Measurements from ENCODE around the gene GLMN.
"Not testable (repeated sequence)": the region's sequence is repeated elsewhere in the genome, so short reads cannot be mapped to it uniquely, and the experiment has no call there.

The GLMN gene

GRCh38 chr1:92291372-92291999, 7.3 kb downstream of the GLMN start:
- DNase-seq = peak in 1 of 2 donors; percentile 71

- DNase-seq = not testable (repeated sequence)
Measured at GRCh38 chr1:92281411-92281810, 17.4 kb downstream of the GLMN start.

- not testable (repeated sequence) for DNase-seq
Measured at GRCh38 chr1:92279781-92280180, 19.0 kb downstream of the GLMN start.

- DNase-seq = no peak
Measured at GRCh38 chr1:92277105-92277723, 21.6 kb downstream of the GLMN start.

- no peak for DNase-seq
Measured at GRCh38 chr1:92276082-92276481, 22.7 kb downstream of the GLMN start.

GRCh38 chr1:92274939-92275338, 23.8 kb downstream of the GLMN start:
- no peak for DNase-seq

- peak in 1 of 2 donors; percentile 32 for DNase-seq
Measured at GRCh38 chr1:92273039-92273438, 25.7 kb downstream of the GLMN start.

- DNase-seq = no peak
Measured at GRCh38 chr1:92262516-92262915, 36.3 kb downstream of the GLMN start.

GRCh38 chr1:92259350-92259749, 39.4 kb downstream of the GLMN start:
- DNase-seq = no peak

GRCh38 chr1:92254714-92255113, 44.1 kb downstream of the GLMN start:
- not testable (repeated sequence) for DNase-seq

GRCh38 chr1:92244376-92244775, 54.4 kb downstream of the GLMN start:
- DNase-seq = no peak

- DNase-seq = no peak
Measured at GRCh38 chr1:92240034-92240433, 58.8 kb downstream of the GLMN start.

- DNase-seq = no peak
Measured at GRCh38 chr1:92230736-92231135, 68.1 kb downstream of the GLMN start.

GRCh38 chr1:92228401-92228800, 70.4 kb downstream of the GLMN start:
- DNase-seq = no peak

GRCh38 chr1:92219028-92219427, 79.8 kb downstream of the GLMN start:
- no peak for DNase-seq

GRCh38 chr1:92218559-92218958, 80.2 kb downstream of the GLMN start:
- DNase-seq = no peak

GRCh38 chr1:92217721-92218120, 81.1 kb downstream of the GLMN start, which contains the start of gene C1orf146:
TSS of gene C1orf146 (plus strand) at chr1:92217915. CDS start at chr1:92231421, 13,506 bp downstream.
- no peak for DNase-seq

GRCh38 chr1:92211166-92211565, 87.6 kb downstream of the GLMN start:
- DNase-seq = no peak

GRCh38 chr1:92210701-92211100, 88.1 kb downstream of the GLMN start:
- no peak for DNase-seq

- no peak for DNase-seq
Measured at GRCh38 chr1:92203105-92203504, 95.7 kb downstream of the GLMN start.

GRCh38 chr1:92201973-92202372, 96.8 kb downstream of the GLMN start:
- no peak for DNase-seq

Measured in hippocampal formation (tissue), 2 donors.